ENCODE measurements around the gene MYEF2.

Gene MYEF2

DNA sequence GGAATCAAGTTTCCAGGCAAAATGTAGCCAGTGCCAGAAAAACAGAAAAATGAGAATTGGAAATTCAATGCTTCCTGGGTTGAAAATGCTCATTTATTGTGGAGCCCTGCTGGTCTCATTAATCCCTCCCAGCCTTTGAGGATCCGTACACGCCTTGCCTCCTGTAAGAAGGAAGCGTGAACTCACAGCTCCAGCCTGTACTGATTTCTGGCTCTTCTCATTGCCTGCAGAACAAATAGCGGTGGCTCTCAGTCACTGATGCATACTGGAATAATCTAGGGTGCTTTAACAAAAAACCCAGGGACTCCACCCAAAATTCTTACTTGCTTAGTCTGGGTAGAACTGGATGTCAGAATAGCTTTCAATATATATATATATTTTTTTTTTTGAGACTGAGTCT lies 86.6 kb downstream of the MYEF2 start:
- no peak for DNase-seq (ENCODE audit: low spot score)
- no peak overlapping the region for H3K4me3 ChIP-seq
- TF ChIP-seq, protein P1, sequence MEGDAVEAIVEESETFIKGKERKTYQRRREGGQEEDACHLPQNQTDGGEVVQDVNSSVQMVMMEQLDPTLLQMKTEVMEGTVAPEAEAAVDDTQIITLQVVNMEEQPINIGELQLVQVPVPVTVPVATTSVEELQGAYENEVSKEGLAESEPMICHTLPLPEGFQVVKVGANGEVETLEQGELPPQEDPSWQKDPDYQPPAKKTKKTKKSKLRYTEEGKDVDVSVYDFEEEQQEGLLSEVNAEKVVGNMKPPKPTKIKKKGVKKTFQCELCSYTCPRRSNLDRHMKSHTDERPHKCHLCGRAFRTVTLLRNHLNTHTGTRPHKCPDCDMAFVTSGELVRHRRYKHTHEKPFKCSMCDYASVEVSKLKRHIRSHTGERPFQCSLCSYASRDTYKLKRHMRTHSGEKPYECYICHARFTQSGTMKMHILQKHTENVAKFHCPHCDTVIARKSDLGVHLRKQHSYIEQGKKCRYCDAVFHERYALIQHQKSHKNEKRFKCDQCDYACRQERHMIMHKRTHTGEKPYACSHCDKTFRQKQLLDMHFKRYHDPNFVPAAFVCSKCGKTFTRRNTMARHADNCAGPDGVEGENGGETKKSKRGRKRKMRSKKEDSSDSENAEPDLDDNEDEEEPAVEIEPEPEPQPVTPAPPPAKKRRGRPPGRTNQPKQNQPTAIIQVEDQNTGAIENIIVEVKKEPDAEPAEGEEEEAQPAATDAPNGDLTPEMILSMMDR (IDR thresholded peaks at IDR 0.05): no peak
- no peak overlapping the region for H3K27ac ChIP-seq

DNA sequence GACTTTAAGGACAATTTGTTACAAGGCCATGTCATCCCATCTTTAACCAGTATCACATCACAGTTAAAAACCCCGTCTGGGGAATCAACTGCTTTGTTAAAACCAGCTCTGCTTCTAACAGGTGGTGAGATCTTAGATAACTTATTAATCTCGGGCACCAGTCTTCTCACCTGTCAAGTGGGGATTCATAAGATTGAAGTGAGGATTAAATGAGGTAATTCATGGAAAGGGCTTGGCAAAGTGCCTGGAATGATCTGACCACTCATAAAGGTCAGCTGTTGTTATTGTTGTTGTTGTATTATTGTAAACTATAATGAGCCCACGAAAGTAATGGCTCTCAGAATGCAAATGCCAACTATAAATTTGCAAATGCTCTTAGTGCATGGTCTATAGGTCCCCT lies 87.4 kb downstream of the MYEF2 start:
- H3K27ac ChIP-seq: no peak overlapping the region
- H3K4me3 ChIP-seq: no peak overlapping the region
- no peak for DNase-seq (ENCODE audit: low spot score)
- TF ChIP-seq, protein P1 (IDR thresholded peaks at IDR 0.05): no peak

DNA sequence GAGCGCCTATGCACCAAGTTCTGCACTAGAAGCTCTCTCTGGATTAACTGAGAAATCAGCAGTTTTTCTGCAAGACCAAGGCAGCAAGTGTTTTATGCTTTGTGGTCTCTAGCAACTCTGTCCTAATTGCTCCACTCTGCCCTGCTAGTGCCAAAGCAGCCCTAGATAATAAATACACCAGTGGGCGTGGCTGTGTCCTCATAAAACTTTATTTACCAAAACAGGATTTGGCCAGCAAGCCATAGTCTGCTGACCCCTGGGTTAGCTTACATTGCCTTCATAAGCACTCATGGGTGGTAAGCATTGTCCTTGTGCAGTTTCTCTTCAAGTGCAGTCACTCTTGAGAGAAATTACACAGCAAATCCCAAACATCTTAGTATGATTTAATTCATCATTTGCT lies 88.0 kb downstream of the MYEF2 start:
- TF ChIP-seq, protein P1 (IDR thresholded peaks at IDR 0.05): no peak
- no peak for DNase-seq (ENCODE audit: low spot score)

DNA sequence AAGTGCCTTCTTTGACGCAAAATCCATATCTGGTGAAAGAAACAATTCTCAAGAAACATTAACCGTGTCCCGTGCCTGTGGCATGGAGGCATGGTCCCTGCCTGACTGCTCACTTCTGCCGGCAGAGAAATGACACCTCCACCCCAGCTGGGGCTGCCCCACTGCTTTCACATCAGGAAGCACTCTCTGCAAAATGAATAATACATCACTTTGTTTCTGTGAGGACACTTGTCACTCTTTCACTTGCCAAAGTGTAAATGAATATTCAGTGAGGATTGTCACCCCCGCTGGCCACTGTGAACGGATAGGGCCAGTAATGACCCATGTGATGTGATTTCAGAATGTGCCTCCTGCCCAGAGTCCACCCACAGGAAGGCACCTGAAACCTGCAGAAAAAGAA lies 88.4 kb downstream of the MYEF2 start:
- DNase-seq (ENCODE audit: low spot score): no peak
- TF ChIP-seq, protein P1 (IDR thresholded peaks at IDR 0.05): no peak
- Histone ChIP-seq H3K4me3 (no peak overlapping the region), H3K27ac (no peak overlapping the region)

More for the DNA sequence above, 88.0 kb downstream of the MYEF2 start:
- no peak overlapping the region for H3K4me3 ChIP-seq
- H3K27ac ChIP-seq: no peak overlapping the region

DNA sequence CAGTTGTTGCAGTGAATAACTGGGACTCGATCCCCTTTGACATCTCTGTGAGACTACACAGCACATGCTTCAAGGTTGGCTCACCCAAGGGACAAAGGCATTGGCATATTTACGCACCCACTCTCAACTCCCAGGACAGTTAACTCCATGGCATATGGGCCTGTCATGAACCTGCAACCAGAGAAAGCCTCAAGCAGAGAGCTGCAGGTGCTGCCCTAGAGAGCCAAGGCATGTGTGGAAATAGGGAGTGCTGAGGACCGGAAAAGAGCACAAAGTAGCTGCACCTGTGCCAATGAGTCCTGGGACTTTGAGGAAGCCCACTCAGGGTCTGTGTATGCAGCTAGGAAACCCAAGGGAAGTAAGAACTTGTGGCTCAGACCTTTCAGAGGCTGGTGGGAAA lies 90.3 kb downstream of the MYEF2 start:
- H3K4me3 ChIP-seq: no peak overlapping the region
- no peak for DNase-seq (ENCODE audit: low spot score)
- no peak overlapping the region for H3K27ac ChIP-seq
- TF ChIP-seq, protein P1 (IDR thresholded peaks at IDR 0.05): no peak

DNA sequence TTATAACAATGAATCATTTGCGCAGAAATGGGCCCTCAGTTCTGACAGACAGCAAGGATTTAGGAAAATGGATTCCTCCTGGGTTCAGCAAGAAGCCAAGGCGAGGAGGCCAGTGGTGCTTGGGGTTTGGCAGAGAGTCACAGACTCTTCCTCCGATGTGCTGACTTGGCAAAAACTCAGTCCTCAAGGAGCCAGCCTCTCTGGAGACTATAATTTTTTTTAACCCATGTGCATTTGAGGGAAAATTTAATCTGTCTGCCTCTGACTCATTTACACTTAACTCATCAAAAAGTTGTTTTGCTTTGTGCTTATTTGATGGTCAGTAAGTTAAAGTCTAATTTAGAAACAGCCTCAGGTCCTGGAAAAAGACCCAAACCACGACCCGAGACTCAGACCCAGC lies 91.5 kb downstream of the MYEF2 start:
- TF ChIP-seq, protein P1 (IDR thresholded peaks at IDR 0.05): no peak
- Histone ChIP-seq H3K4me3 (no peak overlapping the region), H3K27ac (no peak overlapping the region)
- no peak for DNase-seq (ENCODE audit: low spot score)

DNA sequence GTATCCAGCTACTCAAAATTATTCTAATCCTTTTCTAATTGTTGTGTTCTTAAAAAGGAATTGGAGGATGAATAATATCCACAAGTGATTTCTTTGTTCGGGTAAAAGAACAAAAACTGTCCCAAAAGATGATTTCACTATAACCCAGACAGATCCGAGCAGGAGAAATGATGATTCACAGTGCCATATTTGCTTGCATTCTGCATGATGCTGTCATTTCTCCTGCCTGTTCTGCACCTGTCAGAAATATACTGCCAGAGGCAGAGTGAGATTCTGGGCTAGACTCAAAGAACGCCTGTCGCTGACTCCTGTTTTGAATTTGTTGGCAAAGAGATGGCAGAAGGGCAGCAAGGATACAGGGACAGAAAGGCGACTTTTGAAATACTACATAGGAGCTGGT lies 92.0 kb downstream of the MYEF2 start:
- DNase-seq (ENCODE audit: low spot score): no peak
- TF ChIP-seq, protein P1 (IDR thresholded peaks at IDR 0.05): no peak
- Histone ChIP-seq H3K4me3 (no peak overlapping the region), H3K27ac (no peak overlapping the region)
